ELR (cell line): ENCODE data around the gene ZBTB7C.
A peak's percentile ranks its signal among the peaks of the same experiment; 100 is the strongest.

Source experiments
- DNase-seq: peaks from one replicate; pipeline ENCODE4 v3.0.0-alpha.2; 2015; ENCODE audit warnings: low read depth

Gene ZBTB7C

DNA sequence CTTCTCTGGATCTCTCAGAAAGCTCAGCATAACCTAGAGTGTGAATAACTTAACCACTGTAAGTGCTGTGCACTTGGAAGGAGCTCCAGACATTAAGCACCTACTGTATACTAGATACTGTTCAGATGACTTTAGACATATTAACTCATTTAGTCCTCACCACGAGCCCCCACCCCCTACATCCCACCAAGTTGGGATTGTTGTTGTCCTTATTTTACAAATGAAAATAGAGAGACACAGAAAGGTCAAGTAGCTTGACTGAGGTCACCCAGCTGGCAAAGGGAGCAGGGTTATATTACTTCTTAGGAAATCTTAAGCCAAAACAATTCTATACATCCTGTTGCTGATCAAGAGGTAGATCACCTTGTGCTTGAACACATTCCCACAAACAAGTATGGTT, 244.5 kb downstream of the ZBTB7C start:
- DNase-seq, result no peak

- no peak for DNase-seq
These were observed 245.1 kb downstream of the ZBTB7C start for GRCh38 chr18:48164116-48164515.

GRCh38 chr18:48163738-48164115, 245.5 kb downstream of the ZBTB7C start:
- DNase-seq, result no peak

GRCh38 chr18:48162956-48163737, 246.0 kb downstream of the ZBTB7C start:
- DNase-seq, result no peak

- DNase-seq, result no peak
These were observed 247.1 kb downstream of the ZBTB7C start for GRCh38 chr18:48161911-48162698.

DNA sequence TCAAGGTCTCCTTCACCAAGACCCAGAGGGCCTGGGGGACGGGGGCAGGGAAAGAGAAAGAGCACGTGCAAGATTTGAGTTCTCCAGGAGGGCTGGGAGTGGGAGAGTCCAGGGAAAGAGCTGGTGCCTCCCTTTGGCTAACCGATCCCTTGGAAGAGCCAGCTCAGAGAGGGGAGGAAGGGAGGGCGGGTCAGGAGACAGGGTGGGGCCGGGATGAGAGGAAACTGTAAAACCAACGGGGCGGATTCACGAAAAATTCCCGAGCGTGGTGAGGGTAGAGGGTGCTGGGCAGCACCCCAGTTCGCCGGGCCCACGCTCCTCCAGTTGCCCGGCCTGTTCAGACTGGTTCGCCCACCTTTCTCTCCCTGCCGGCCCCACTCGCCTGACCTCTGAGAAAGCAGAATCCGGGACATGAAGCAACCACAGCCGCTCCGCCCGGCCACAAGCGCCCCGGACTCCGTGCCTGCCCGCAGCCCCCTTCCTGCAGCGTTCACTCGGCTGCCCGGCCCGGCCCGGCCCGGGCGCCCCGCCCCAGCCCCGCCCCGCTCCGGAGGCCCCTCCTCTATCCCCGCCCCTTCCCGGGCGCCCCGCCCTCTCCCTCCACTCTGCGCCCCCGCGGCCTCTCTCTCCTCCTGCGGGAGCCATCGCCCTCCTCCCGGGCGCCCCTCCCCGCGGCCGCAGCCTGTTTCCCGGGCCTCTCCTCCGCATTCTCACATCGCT, 247.8 kb downstream of the ZBTB7C start:
- DNase-seq, result peak; percentile 69

- DNase-seq, result no peak
These were observed 248.6 kb downstream of the ZBTB7C start for GRCh38 chr18:48160622-48161021.

DNA sequence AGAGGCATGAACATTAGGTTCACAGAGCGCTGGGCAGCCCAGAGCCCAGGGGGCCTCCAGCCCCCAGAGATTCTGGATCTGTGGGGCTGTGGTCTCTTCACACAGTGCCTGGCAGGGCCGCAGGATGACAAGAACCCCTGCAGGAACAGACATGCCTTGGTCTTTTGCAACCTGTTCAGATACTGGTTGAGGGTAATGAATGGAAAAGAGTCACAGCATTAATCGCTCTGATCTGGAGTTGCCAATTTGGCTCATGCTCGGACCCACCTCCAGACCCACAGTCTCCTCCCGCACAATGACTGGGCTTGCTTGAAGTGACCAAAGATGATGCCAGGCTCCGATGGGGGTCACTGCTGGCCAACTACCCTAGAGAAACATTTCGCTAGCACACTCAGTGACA, 249.4 kb downstream of the ZBTB7C start:
- DNase-seq, result no peak

DNA sequence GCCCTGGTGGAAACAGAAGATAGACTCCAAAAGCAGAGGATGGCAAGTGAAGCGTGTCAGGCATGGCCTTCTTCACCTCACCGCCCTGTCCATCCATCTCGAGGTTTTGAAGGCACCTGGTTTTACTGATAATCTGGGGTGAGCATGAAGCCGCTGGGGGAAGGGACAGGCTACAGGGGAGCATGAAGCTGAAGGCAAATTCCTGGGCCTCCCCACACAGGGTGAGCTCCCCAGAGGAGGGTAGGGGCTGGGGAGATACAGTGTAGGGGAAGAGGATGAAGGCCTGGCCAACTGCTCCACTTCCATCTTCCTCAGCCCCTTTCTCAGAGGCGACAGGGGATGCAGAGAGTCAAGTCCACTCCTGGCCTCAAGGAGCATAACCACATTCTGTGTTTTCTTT, 250.5 kb downstream of the ZBTB7C start:
- DNase-seq, result no peak

- no peak for DNase-seq
These were observed 251.2 kb downstream of the ZBTB7C start for GRCh38 chr18:48157956-48158355.

- no peak for DNase-seq
These were observed 253.3 kb downstream of the ZBTB7C start for GRCh38 chr18:48155856-48156255.

DNA sequence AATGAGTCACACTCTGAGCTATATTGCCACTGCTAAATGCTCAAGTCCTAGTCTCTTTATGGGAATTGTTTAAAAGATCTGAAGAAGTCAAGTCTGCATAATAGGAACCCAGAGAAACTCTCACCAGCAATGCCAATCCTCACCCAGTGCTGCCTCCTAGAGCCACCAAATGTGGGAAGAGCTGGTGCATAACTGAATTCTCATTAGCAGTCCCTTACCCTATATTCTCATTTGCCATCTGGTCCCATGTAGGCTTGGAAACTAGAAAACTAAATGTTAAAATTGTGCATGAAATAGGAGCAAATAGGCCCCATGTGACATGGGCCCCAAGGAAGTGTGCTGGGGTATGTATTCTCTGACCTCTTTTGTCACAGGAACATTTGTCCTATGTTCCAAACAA, 254.4 kb downstream of the ZBTB7C start:
- DNase-seq, result no peak

DNA sequence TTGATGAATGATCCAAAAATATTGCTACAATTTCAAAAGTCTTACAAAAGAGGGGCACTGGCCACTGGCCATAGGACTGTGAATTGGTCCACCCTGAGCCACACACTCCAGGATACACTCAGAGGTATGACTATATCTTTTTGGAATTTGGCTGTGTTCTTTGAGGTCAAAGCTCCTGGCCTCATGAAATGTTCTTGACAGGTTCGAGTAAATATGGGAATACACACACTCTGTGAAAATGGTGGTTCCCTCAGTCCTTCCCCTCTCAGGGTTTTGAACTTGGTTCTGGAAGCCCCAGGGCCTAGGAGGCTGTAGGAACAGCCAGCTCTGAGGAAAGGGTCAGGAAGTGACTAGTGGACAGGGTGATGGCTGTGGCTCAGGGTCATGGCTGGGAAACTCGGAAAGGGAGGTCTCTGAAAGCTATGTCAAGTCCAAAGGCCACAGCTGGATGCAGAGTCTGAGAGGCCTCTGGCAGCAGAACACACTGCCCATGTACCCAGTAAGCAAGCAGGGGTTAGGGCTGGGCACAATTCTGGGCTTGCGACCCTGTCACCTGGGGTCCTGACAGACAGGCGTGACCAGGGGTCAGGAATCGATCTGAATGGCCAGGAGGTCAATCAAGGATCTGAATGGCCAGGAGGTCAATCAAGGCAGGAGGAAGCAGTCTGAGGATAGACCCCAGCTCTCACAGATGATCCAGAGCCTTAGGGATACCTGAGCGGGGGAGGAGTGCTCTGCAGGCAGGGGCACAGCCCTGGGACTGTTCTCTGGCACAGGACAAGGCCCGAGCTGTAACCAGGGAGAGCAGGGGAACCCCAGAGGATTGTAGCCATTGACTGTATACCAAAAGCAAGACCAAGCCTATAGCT, 255.3 kb downstream of the ZBTB7C start:
- DNase-seq, result peak; percentile 84

- peak; percentile 76 for DNase-seq
These were observed 256.6 kb downstream of the ZBTB7C start for GRCh38 chr18:48152549-48152948.

DNA sequence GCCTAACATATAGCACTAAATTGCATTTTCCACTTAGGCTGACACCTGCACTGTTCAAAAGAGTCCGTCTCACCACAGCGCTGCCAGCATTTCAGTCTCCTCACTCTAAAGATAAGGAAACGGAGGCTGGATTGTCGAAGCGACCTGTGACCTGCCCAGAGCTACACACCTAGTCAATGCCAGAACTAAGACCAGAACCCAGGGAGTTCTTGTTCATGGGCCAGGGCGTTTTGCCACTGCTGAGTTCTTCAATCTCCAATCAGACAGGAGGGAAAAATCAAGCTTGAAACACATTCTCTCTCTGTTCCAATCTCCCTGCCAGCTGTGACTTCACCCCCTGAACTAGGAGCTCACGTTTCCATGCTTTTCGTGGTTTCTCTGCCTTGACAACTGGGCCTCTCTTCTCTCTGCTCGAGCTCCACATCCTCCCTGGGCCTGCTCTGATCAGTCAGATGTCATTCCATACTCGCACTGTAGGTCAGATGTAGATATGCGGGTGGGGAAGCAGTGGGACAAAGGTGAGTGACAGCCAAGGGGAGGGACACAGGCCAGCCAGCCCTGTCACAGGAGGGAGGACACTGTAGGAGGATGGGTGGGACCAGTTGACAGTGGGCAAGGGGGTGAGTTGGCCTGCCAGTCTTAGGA, 257.6 kb downstream of the ZBTB7C start:
- DNase-seq, result peak; percentile 3

DNA sequence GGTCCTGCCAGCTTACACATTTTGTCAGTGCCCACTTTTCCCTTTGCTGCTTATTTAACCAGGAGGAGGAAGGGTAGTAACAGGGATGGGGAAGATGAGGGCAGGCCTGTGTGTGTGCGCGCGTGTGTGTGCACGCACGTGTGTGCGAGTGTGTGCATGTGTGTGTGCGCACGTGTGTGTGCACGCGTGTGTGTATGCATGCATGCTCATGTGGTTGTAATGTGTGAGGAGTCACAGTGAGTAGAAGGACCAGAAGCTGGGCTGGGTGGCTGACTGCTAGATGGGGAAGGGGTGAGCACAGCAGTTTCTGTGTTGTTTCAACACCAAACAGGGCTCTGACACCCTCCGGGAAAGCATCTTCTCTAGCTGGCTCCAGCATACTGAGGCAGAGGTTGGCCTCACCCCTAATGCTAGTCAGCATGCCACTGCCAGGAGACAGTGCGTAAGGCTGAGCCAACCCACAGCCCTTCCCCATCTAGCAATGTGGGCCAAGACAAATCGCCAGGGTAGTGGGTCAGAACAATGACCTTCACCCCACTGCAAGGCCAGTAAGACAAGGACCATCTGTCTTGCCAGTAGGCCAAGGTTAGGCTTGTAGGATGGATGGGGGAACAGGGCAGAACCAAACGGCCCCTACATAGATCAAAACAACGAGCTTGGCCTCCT, 260.0 kb downstream of the ZBTB7C start:
- DNase-seq, result no peak

GRCh38 chr18:48142994-48143393, 266.2 kb downstream of the ZBTB7C start:
- DNase-seq, result no peak

DNA sequence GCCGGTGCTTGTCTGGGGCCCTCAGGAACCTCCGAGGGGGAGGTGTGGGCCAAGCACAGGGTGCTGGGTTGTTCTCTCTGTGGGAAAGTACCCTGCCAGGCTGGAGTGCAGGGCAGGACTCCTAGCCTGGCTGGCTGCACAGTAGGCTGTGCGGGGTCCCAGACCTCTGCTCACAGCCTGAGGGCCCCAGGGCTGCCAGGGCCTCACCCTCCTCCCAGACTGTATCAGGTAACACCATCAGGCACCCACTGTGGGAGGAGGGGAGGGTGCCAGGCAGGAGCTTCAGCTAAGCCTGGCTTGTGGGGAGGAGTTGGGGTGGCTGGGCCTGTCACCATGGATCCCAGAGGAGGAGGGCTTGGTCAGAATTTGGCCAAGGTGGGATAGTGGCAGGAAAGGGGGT, 266.8 kb downstream of the ZBTB7C start:
- no peak for DNase-seq

DNA sequence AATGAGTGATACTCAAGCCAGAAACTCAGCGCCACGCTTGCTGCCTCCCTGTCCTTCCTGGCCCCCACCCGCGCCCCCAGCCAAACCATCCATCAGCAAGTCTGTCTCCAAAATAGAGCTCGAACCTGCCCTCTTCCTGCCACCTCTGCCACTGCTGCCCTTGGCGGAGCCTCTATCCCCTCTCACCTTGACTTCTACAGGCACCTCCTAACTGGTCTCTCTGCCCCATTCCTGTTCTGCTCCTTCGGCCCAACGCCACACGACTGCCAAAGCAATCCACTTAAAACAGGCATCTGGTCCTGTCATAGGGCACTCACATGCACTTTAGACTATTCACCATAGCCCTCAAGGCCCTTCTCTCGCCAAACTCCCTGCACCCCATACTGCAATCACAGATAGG, 268.5 kb downstream of the ZBTB7C start:
- DNase-seq, result no peak

- DNase-seq, result no peak
These were observed 269.5 kb downstream of the ZBTB7C start for GRCh38 chr18:48139431-48140347.
